Activated CD4-positive, CD25-positive, alpha-beta regulatory T cell treated with anti-CD3 and anti-CD28 coated beads, Interleukin-2, amount 50 U/mL, for 16 hours (primary cell): ENCODE data around the gene GPR68.
"Not testable (repeated sequence)": the region's sequence is repeated elsewhere in the genome, so short reads cannot be mapped to it uniquely, and the experiment has no call there.

ENCODE experiments used
- DNase-seq: peaks from one replicate; pipeline ENCODE4 v3.0.0-alpha.2; 2020; ENCODE audit warnings: low read depth, low spot score

Gene GPR68

GRCh38 chr14:91228112-91229004 lies 16.1 kb downstream of the GPR68 start:
- DNase-seq = peak; percentile 64

- DNase-seq = no peak
Observed at GRCh38 chr14:91227183-91227628, 17.3 kb downstream of the GPR68 start.

- DNase-seq = not testable (repeated sequence)
Observed at GRCh38 chr14:91226360-91226759, 18.1 kb downstream of the GPR68 start.

- no peak for DNase-seq
Observed at GRCh38 chr14:91225025-91225424, 19.5 kb downstream of the GPR68 start.

GRCh38 chr14:91223028-91223783 lies 21.3 kb downstream of the GPR68 start:
- DNase-seq = no peak

GRCh38 chr14:91221270-91221669 lies 23.2 kb downstream of the GPR68 start:
- DNase-seq = no peak

- no peak for DNase-seq
Observed at GRCh38 chr14:91220581-91221000, 23.9 kb downstream of the GPR68 start.

- DNase-seq = no peak
Observed at GRCh38 chr14:91219517-91220389, 24.8 kb downstream of the GPR68 start.

- DNase-seq = no peak
Observed at GRCh38 chr14:91218014-91218413, 26.5 kb downstream of the GPR68 start.

- no peak for DNase-seq
Observed at GRCh38 chr14:91216731-91217226, 27.7 kb downstream of the GPR68 start.

GRCh38 chr14:91215381-91215780 lies 29.1 kb downstream of the GPR68 start:
- no peak for DNase-seq

GRCh38 chr14:91214306-91214705 lies 30.2 kb downstream of the GPR68 start:
- DNase-seq = no peak

- DNase-seq = no peak
Observed at GRCh38 chr14:91211017-91211416, 33.5 kb downstream of the GPR68 start.

- no peak for DNase-seq
Observed at GRCh38 chr14:91207008-91207407, 37.5 kb downstream of the GPR68 start.

GRCh38 chr14:91205459-91205858 lies 39.0 kb downstream of the GPR68 start:
- no peak for DNase-seq

- DNase-seq = no peak
Observed at GRCh38 chr14:91204657-91205056, 39.8 kb downstream of the GPR68 start.

- no peak for DNase-seq
Observed at GRCh38 chr14:91202234-91202974, 42.1 kb downstream of the GPR68 start.

GRCh38 chr14:91200802-91201201 lies 43.7 kb downstream of the GPR68 start:
- not testable (repeated sequence) for DNase-seq

- no peak for DNase-seq
Observed at GRCh38 chr14:91197631-91198030, 46.9 kb downstream of the GPR68 start.

- DNase-seq = no peak
Observed at GRCh38 chr14:91195881-91196280, 48.6 kb downstream of the GPR68 start.

GRCh38 chr14:91193069-91193468 lies 51.4 kb downstream of the GPR68 start:
- DNase-seq = no peak
